BLaER1 (cell line): ENCODE measurements around the gene LMO7.
"Not testable (repeated sequence)": the region's sequence is repeated elsewhere in the genome, so short reads cannot be mapped to it uniquely, and the experiment has no call there.

Experiments used
- H3K27ac ChIP-seq: shearing (Covaris generic); formaldehyde crosslinking; 2 replicates; pipeline ENCODE4 v1.8.1; 2022
- H3K27me3 ChIP-seq: shearing (Covaris generic); formaldehyde crosslinking; 2 replicates; pipeline ENCODE4 v1.8.1; 2022
- H3K36me3 ChIP-seq: shearing (Covaris generic); formaldehyde crosslinking; 2 replicates; pipeline ENCODE4 v1.8.1; 2022
- H3K4me1 ChIP-seq: shearing (Covaris generic); formaldehyde crosslinking; 2 replicates; pipeline ENCODE4 v1.8.1; 2022
- H3K4me2 ChIP-seq: shearing (Covaris generic); formaldehyde crosslinking; 2 replicates; pipeline ENCODE4 v1.8.1; 2022
- H3K4me3 ChIP-seq: shearing (Covaris generic); formaldehyde crosslinking; 2 replicates; pipeline ENCODE4 v1.8.1; 2022
- H3K9ac ChIP-seq: shearing (Covaris generic); formaldehyde crosslinking; 2 replicates; pipeline ENCODE4 v1.8.1; 2022
- H3K9me3 ChIP-seq: shearing (Covaris generic); formaldehyde crosslinking; 2 replicates; pipeline ENCODE4 v1.8.1; 2022
- H4K20me1 ChIP-seq: shearing (Covaris generic); formaldehyde crosslinking; 2 replicates; pipeline ENCODE4 v1.8.1; 2022
- Cebpa-rat ChIP-seq: shearing (Covaris generic); IDR thresholded peaks from 2 replicates; pipeline ENCODE4 v1.8.1; 2022

LMO7 gene

GRCh38 chr13:75705395-75705794, 69.3 kb downstream of the LMO7 start:
- no peak overlapping the region for H3K9ac ChIP-seq
- H4K20me1 ChIP-seq: no peaks in the 10 kb centered on the region
- H3K36me3 ChIP-seq: no peaks in the 10 kb centered on the region
- no peaks in the 10 kb centered on the region for H3K4me1 ChIP-seq
- H3K9me3 ChIP-seq: no peaks in the 10 kb centered on the region
- no peak overlapping the region for H3K4me3 ChIP-seq
- no peaks in the 10 kb centered on the region for H3K27me3 ChIP-seq
- no peak overlapping the region for H3K27ac ChIP-seq
- H3K4me2 ChIP-seq: no peak overlapping the region
- no peak for TF ChIP-seq Cebpa-rat

- H3K27me3 ChIP-seq: no peaks in the 10 kb centered on the region
- H3K27ac ChIP-seq: no peak overlapping the region
- no peak overlapping the region for H3K4me2 ChIP-seq
- TF ChIP-seq Cebpa-rat: no peak
- no peak overlapping the region for H3K9ac ChIP-seq
- H3K4me3 ChIP-seq: no peak overlapping the region
- no peaks in the 10 kb centered on the region for H3K36me3 ChIP-seq
- no peaks in the 10 kb centered on the region for H3K9me3 ChIP-seq
- H4K20me1 ChIP-seq: no peaks in the 10 kb centered on the region
- H3K4me1 ChIP-seq: no peaks in the 10 kb centered on the region
These were observed 69.8 kb downstream of the LMO7 start for GRCh38 chr13:75705908-75706307.

- H3K9me3 ChIP-seq: no peaks in the 10 kb centered on the region
- H3K4me3 ChIP-seq: no peak overlapping the region
- no peaks in the 10 kb centered on the region for H4K20me1 ChIP-seq
- no peaks in the 10 kb centered on the region for H3K4me1 ChIP-seq
- no peaks in the 10 kb centered on the region for H3K27me3 ChIP-seq
- TF ChIP-seq Cebpa-rat: no peak
- H3K9ac ChIP-seq: no peak overlapping the region
- no peaks in the 10 kb centered on the region for H3K36me3 ChIP-seq
- H3K27ac ChIP-seq: no peak overlapping the region
- no peak overlapping the region for H3K4me2 ChIP-seq
These were observed 77.7 kb downstream of the LMO7 start for GRCh38 chr13:75713852-75714251.

GRCh38 chr13:75715601-75716523, 79.7 kb downstream of the LMO7 start:
- no peak for TF ChIP-seq Cebpa-rat
- no peak overlapping the region for H3K4me2 ChIP-seq
- no peak overlapping the region for H3K27ac ChIP-seq
- H3K9ac ChIP-seq: no peak overlapping the region
- no peaks in the 10 kb centered on the region for H3K9me3 ChIP-seq
- H3K4me3 ChIP-seq: no peak overlapping the region
- H3K27me3 ChIP-seq: no peaks in the 10 kb centered on the region
- no peaks in the 10 kb centered on the region for H3K4me1 ChIP-seq
- no peaks in the 10 kb centered on the region for H4K20me1 ChIP-seq
- no peaks in the 10 kb centered on the region for H3K36me3 ChIP-seq

GRCh38 chr13:75717525-75717924, 81.4 kb downstream of the LMO7 start:
- Histone ChIP-seq H3K36me3 (no peaks in the 10 kb centered on the region), H4K20me1 (no peaks in the 10 kb centered on the region), H3K4me2 (no peak overlapping the region), H3K4me3 (no peak overlapping the region), H3K9me3 (no peaks in the 10 kb centered on the region), H3K9ac (no peak overlapping the region), H3K27me3 (no peaks in the 10 kb centered on the region), H3K27ac (no peak overlapping the region), H3K4me1 (no peaks in the 10 kb centered on the region)
- no peak for TF ChIP-seq Cebpa-rat

- H3K4me1 ChIP-seq: no peaks in the 10 kb centered on the region
- no peak overlapping the region for H3K9ac ChIP-seq
- no peak overlapping the region for H3K27ac ChIP-seq
- no peaks in the 10 kb centered on the region for H3K36me3 ChIP-seq
- H4K20me1 ChIP-seq: no peaks in the 10 kb centered on the region
- H3K4me3 ChIP-seq: no peak overlapping the region
- TF ChIP-seq Cebpa-rat: no peak
- H3K4me2 ChIP-seq: no peak overlapping the region
- no peaks in the 10 kb centered on the region for H3K9me3 ChIP-seq
- H3K27me3 ChIP-seq: no peaks in the 10 kb centered on the region
These were observed 85.2 kb downstream of the LMO7 start for GRCh38 chr13:75721307-75721706.

GRCh38 chr13:75723901-75724300, 87.8 kb downstream of the LMO7 start:
- Histone ChIP-seq H3K4me1 (no peaks in the 10 kb centered on the region), H3K27ac (no peak overlapping the region), H3K9ac (no peak overlapping the region), H3K36me3 (no peaks in the 10 kb centered on the region), H3K27me3 (no peaks in the 10 kb centered on the region), H3K4me2 (no peak overlapping the region), H3K9me3 (no peaks in the 10 kb centered on the region), H4K20me1 (no peaks in the 10 kb centered on the region), H3K4me3 (no peak overlapping the region)
- no peak for TF ChIP-seq Cebpa-rat

GRCh38 chr13:75724752-75725517, 88.8 kb downstream of the LMO7 start:
- H3K4me1 ChIP-seq: no peaks in the 10 kb centered on the region
- H3K27me3 ChIP-seq: no peaks in the 10 kb centered on the region
- H3K27ac ChIP-seq: no peak overlapping the region
- no peaks in the 10 kb centered on the region for H3K36me3 ChIP-seq
- no peaks in the 10 kb centered on the region for H4K20me1 ChIP-seq
- no peak overlapping the region for H3K9ac ChIP-seq
- H3K4me3 ChIP-seq: no peak overlapping the region
- TF ChIP-seq Cebpa-rat: no peak
- H3K4me2 ChIP-seq: no peak overlapping the region
- H3K9me3 ChIP-seq: no peaks in the 10 kb centered on the region

GRCh38 chr13:75725736-75726135, 89.6 kb downstream of the LMO7 start:
- H3K36me3 ChIP-seq: no peaks in the 10 kb centered on the region
- no peaks in the 10 kb centered on the region for H4K20me1 ChIP-seq
- no peaks in the 10 kb centered on the region for H3K4me1 ChIP-seq
- no peak overlapping the region for H3K27ac ChIP-seq
- TF ChIP-seq Cebpa-rat: no peak
- H3K4me3 ChIP-seq: no peak overlapping the region
- H3K4me2 ChIP-seq: no peak overlapping the region
- H3K9me3 ChIP-seq: no peaks in the 10 kb centered on the region
- no peak overlapping the region for H3K9ac ChIP-seq
- H3K27me3 ChIP-seq: no peaks in the 10 kb centered on the region

GRCh38 chr13:75726306-75726705, 90.2 kb downstream of the LMO7 start:
- no peaks in the 10 kb centered on the region for H3K9me3 ChIP-seq
- no peaks in the 10 kb centered on the region for H3K4me1 ChIP-seq
- H3K36me3 ChIP-seq: no peaks in the 10 kb centered on the region
- H4K20me1 ChIP-seq: no peaks in the 10 kb centered on the region
- H3K27me3 ChIP-seq: no peaks in the 10 kb centered on the region
- TF ChIP-seq Cebpa-rat: no peak
- H3K4me3 ChIP-seq: no peak overlapping the region
- H3K27ac ChIP-seq: no peak overlapping the region
- H3K9ac ChIP-seq: no peak overlapping the region
- H3K4me2 ChIP-seq: no peak overlapping the region

GRCh38 chr13:75733113-75733512, 97.0 kb downstream of the LMO7 start:
- not testable (repeated sequence) for H3K27me3 ChIP-seq, H3K4me1 ChIP-seq, H3K4me2 ChIP-seq

More at GRCh38 chr13:75733113-75733512, 97.0 kb downstream of the LMO7 start:
- H4K20me1 ChIP-seq, H3K36me3 ChIP-seq, H3K9ac ChIP-seq, H3K9me3 ChIP-seq, H3K27ac ChIP-seq, H3K4me3 ChIP-seq: not testable (repeated sequence)
